ENCODE measurements around the gene PBXIP1. TPM values are rescaled to one million over a fixed set of nuclear protein-coding genes. Genes with fewer than 3 reads are reported as not detected.

PBXIP1 gene
- total RNA-seq, 6 experiments from 2014 or later: 26.4 to 42.5 (median 28.1) TPM

DNA sequence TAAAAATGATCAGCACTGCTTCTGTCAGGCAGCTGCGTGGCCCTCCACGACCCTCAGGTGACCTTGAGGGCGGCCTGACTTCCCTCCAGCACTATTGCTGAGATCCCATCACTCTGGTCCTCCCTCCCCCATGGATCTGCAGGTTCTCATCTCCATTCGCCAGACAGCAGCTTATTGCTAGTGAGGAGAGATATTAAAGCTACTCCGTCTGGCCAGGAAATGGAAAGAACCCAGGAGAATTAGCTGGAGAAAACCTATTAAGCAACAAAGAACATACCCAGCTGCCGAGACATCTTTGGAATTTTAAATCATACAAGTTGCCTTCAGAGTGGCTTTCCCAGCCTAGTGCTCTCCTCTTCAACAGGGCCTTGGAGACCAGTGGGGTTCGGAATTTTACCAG, 60.1 kb downstream of the PBXIP1 start:
- Mint-ChIP-seq H3K9me3 (no peaks in the 10 kb centered on the region), H3K4me3 (no peak overlapping the region), H3K36me3 (ENCODE audit: low read depth) (no peaks in the 10 kb centered on the region), H3K27me3 (ENCODE audit: insufficient read depth) (peaks cover 30% of the 10 kb centered on the region), H3K27ac (no peak overlapping the region), H3K4me1 (ENCODE audit: low read depth) (no peaks in the 10 kb centered on the region)
- DNase-seq: no peak
- TF ChIP-seq, protein P1, sequence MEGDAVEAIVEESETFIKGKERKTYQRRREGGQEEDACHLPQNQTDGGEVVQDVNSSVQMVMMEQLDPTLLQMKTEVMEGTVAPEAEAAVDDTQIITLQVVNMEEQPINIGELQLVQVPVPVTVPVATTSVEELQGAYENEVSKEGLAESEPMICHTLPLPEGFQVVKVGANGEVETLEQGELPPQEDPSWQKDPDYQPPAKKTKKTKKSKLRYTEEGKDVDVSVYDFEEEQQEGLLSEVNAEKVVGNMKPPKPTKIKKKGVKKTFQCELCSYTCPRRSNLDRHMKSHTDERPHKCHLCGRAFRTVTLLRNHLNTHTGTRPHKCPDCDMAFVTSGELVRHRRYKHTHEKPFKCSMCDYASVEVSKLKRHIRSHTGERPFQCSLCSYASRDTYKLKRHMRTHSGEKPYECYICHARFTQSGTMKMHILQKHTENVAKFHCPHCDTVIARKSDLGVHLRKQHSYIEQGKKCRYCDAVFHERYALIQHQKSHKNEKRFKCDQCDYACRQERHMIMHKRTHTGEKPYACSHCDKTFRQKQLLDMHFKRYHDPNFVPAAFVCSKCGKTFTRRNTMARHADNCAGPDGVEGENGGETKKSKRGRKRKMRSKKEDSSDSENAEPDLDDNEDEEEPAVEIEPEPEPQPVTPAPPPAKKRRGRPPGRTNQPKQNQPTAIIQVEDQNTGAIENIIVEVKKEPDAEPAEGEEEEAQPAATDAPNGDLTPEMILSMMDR (IDR thresholded peaks at IDR 0.05): no peak

Small RNA genes lying within 50 kb of the gene (microRNA-seq; reads per million reads assigned to microRNA genes)
- not detected for gene MIR4258

Other genes starting within 250 kb of the PBXIP1 start
- gene KCNN3, start 85.8 kb downstream of the PBXIP1 start, total RNA-seq (2021; fragmentation: NEBNext Ultra II Directional; extraction: Animal tissue kit (Norgen Biotek cat#: 25700)): not detected
- 10 to 100 TPM; 29.1 to 33.4 (median 32.5) TPM for gene PMVK, start 19.4 kb downstream of the PBXIP1 start, total RNA-seq (2021; fragmentation: NEBNext Ultra II Directional; extraction: Animal tissue kit (Norgen Biotek cat#: 25700))
- 10 to 100 TPM; 19.9 to 23.7 (median 21.3) TPM for gene PYGO2, start 5.7 kb upstream of the PBXIP1 start, total RNA-seq (2021; fragmentation: NEBNext Ultra II Directional; extraction: Animal tissue kit (Norgen Biotek cat#: 25700))
- 100 to 1,000 TPM; 371 to 461 (median 401) TPM for gene SHC1, start 14.6 kb upstream of the PBXIP1 start, total RNA-seq (2021; fragmentation: NEBNext Ultra II Directional; extraction: Animal tissue kit (Norgen Biotek cat#: 25700))
- gene CKS1B, start 18.6 kb upstream of the PBXIP1 start, total RNA-seq (2021; fragmentation: NEBNext Ultra II Directional; extraction: Animal tissue kit (Norgen Biotek cat#: 25700)): 100 to 1,000 TPM in 3 of 6 experiments, 10 to 100 TPM in 3; 52.7 to 111 (median 98.8) TPM
- gene FLAD1, start 27.2 kb upstream of the PBXIP1 start, total RNA-seq (2021; fragmentation: NEBNext Ultra II Directional; extraction: Animal tissue kit (Norgen Biotek cat#: 25700)): 10 to 100 TPM; 25.1 to 35.3 (median 29.6) TPM
- under 1 TPM in 1 of 6 experiments, not detected in 5; 0.46 TPM for gene LENEP, start 37.5 kb upstream of the PBXIP1 start, total RNA-seq (2021; fragmentation: NEBNext Ultra II Directional; extraction: Animal tissue kit (Norgen Biotek cat#: 25700))
- 10 to 100 TPM; 31.1 to 37.1 (median 34.1) TPM for gene ZBTB7B, start 46.7 kb upstream of the PBXIP1 start, total RNA-seq (2021; fragmentation: NEBNext Ultra II Directional; extraction: Animal tissue kit (Norgen Biotek cat#: 25700))
- under 1 TPM in 2 of 6 experiments, not detected in 4; 0.08 to 0.14 TPM for gene DCST2, start 77.7 kb upstream of the PBXIP1 start, total RNA-seq (2021; fragmentation: NEBNext Ultra II Directional; extraction: Animal tissue kit (Norgen Biotek cat#: 25700))
- not detected for gene DCST1, start 77.7 kb upstream of the PBXIP1 start, total RNA-seq (2021; fragmentation: NEBNext Ultra II Directional; extraction: Animal tissue kit (Norgen Biotek cat#: 25700))
- gene ADAM15, start 95.2 kb upstream of the PBXIP1 start, total RNA-seq (2021; fragmentation: NEBNext Ultra II Directional; extraction: Animal tissue kit (Norgen Biotek cat#: 25700)): 10 to 100 TPM; 51.1 to 66.9 (median 63.7) TPM
- gene EFNA4, start 107.6 kb upstream of the PBXIP1 start, total RNA-seq (2021; fragmentation: NEBNext Ultra II Directional; extraction: Animal tissue kit (Norgen Biotek cat#: 25700)): 1 to 10 TPM; 3.6 to 5.6 (median 4.8) TPM
- under 1 TPM; 0.25 to 0.87 (median 0.55) TPM for gene EFNA3, start 122.7 kb upstream of the PBXIP1 start, total RNA-seq (2021; fragmentation: NEBNext Ultra II Directional; extraction: Animal tissue kit (Norgen Biotek cat#: 25700))
- gene EFNA1, start 171.8 kb upstream of the PBXIP1 start, total RNA-seq (2021; fragmentation: NEBNext Ultra II Directional; extraction: Animal tissue kit (Norgen Biotek cat#: 25700)): under 1 TPM in 1 of 6 experiments, not detected in 5; 0.19 TPM
- gene SLC50A1, start 179.8 kb upstream of the PBXIP1 start, total RNA-seq (2021; fragmentation: NEBNext Ultra II Directional; extraction: Animal tissue kit (Norgen Biotek cat#: 25700)): 10 to 100 TPM; 23.5 to 36.4 (median 29.5) TPM
- 100 to 1,000 TPM in 1 of 6 experiments, 10 to 100 TPM in 5; 66.2 to 110 (median 86.2) TPM for gene DPM3, start 184.4 kb upstream of the PBXIP1 start, total RNA-seq (2021; fragmentation: NEBNext Ultra II Directional; extraction: Animal tissue kit (Norgen Biotek cat#: 25700))
- gene KRTCAP2, start 217.2 kb upstream of the PBXIP1 start, total RNA-seq (2021; fragmentation: NEBNext Ultra II Directional; extraction: Animal tissue kit (Norgen Biotek cat#: 25700)): 100 to 1,000 TPM; 231 to 351 (median 285) TPM
- gene TRIM46, start 217.8 kb upstream of the PBXIP1 start, total RNA-seq (2021; fragmentation: NEBNext Ultra II Directional; extraction: Animal tissue kit (Norgen Biotek cat#: 25700)): 1 to 10 TPM; 5.1 to 7.1 (median 6.1) TPM